Renal cortex interstitium (tissue), 11 donors: Measurements from ENCODE around the gene CIDEC. TPM values are rescaled to one million over a fixed set of nuclear protein-coding genes. Genes with fewer than 3 reads are reported as not detected.
"Not testable (repeated sequence)": the region's sequence is repeated elsewhere in the genome, so short reads cannot be mapped to it uniquely, and the experiment has no call there.

ENCODE experiments used
- DNase-seq, 11 donors: peaks; one replicate each; pipeline ENCODE4 v3.0.0-alpha.2; 2013; ENCODE audit warnings: low read depth in 9 of 11, low spot score in 4 of 11; ENCODE audit errors: extremely low read depth in 1 of 11
- polyA plus RNA-seq, 3 donors: library from polyadenylated mRNA; unstranded; fragments of 120-200 nt; gene quantifications; one replicate each; pipeline ENCODE4 v1.2.1, GENCODE V29; 2013; ENCODE audit not compliant: insufficient read length in 3 of 3

The CIDEC gene
- polyA plus RNA-seq, 3 donors: 0.13 to 0.30 (median 0.17) TPM

GRCh38 chr3:9903904-9904303 lies 23.9 kb upstream of the CIDEC start:
- DNase-seq: no peak

- no peak for DNase-seq
These were observed 23.2 kb upstream of the CIDEC start for GRCh38 chr3:9903238-9903624.

GRCh38 chr3:9902372-9903237 lies 22.6 kb upstream of the CIDEC start, which contains the start of gene IL17RE:
Gene IL17RE (plus strand): TSS chr3:9902848. CDS start chr3:9902933, 85 bp downstream.
- DNase-seq: no peak

- DNase-seq: no peak
These were observed 21.9 kb upstream of the CIDEC start for GRCh38 chr3:9901967-9902366.

GRCh38 chr3:9900965-9901415 lies 20.9 kb upstream of the CIDEC start:
- not testable (repeated sequence) for DNase-seq

GRCh38 chr3:9899289-9899791 lies 19.3 kb upstream of the CIDEC start:
- no peak for DNase-seq

- DNase-seq: no peak
These were observed 18.6 kb upstream of the CIDEC start for GRCh38 chr3:9898467-9899241.

- peak in 7 of 11 donors; percentile 29 to 81 (median 49) for DNase-seq
These were observed 17.6 kb upstream of the CIDEC start for GRCh38 chr3:9897408-9898372.

GRCh38 chr3:9896755-9897407 lies 16.8 kb upstream of the CIDEC start:
- DNase-seq: not testable (repeated sequence)

- DNase-seq: not testable (repeated sequence)
These were observed 15.7 kb upstream of the CIDEC start for GRCh38 chr3:9895715-9896114.

- DNase-seq: no peak
These were observed 13.7 kb upstream of the CIDEC start for GRCh38 chr3:9893739-9894138.

GRCh38 chr3:9891072-9891622 lies 11.1 kb upstream of the CIDEC start:
- DNase-seq: no peak

GRCh38 chr3:9890249-9891071 lies 10.4 kb upstream of the CIDEC start, which contains the start of gene JAGN1:
Gene JAGN1 (plus strand): TSS chr3:9890610. CDS start chr3:9890723, 113 bp downstream.
- peak; percentile 52 to 88 (median 86) for DNase-seq

- no peak for DNase-seq
These were observed 9.4 kb upstream of the CIDEC start for GRCh38 chr3:9889405-9889804.

GRCh38 chr3:9888540-9888939 lies 8.5 kb upstream of the CIDEC start:
- no peak for DNase-seq

- DNase-seq: no peak
These were observed 7.4 kb upstream of the CIDEC start for GRCh38 chr3:9887480-9887879.

GRCh38 chr3:9886328-9886727 lies 6.3 kb upstream of the CIDEC start:
- no peak for DNase-seq
